Right lobe of liver (tissue), 4 donors: ENCODE results near the gene STK33.

Experiments
- POLR2A ChIP-seq: fragments of 450-650 bp; IDR thresholded peaks from one replicate; pipeline ENCODE4 v1.6.1; 2017; ENCODE audit warnings: antibody characterized with exemption, mild to moderate bottlenecking
- TF ChIP-seq, protein P1 (sequence below), 4 donors: fragments of 200-600 bp in 3 of 4; fragments of 450-650 bp in 1 of 4; IDR thresholded peaks; one replicate each; pipeline versions ENCODE4 v1.5.1 to v1.8.0; 2016 to 2022; ENCODE audit warnings: antibody characterized with exemption in 4 of 4, mild to moderate bottlenecking in 2 of 4
- donor health status: DM: no; HTN: no; CAD: no.
- donor health status: DM: no; HTN: no; CAD: no.
- donor health status: DM: no; HTN: yes; CAD: no.

- TF ChIP-seq, protein P1, sequence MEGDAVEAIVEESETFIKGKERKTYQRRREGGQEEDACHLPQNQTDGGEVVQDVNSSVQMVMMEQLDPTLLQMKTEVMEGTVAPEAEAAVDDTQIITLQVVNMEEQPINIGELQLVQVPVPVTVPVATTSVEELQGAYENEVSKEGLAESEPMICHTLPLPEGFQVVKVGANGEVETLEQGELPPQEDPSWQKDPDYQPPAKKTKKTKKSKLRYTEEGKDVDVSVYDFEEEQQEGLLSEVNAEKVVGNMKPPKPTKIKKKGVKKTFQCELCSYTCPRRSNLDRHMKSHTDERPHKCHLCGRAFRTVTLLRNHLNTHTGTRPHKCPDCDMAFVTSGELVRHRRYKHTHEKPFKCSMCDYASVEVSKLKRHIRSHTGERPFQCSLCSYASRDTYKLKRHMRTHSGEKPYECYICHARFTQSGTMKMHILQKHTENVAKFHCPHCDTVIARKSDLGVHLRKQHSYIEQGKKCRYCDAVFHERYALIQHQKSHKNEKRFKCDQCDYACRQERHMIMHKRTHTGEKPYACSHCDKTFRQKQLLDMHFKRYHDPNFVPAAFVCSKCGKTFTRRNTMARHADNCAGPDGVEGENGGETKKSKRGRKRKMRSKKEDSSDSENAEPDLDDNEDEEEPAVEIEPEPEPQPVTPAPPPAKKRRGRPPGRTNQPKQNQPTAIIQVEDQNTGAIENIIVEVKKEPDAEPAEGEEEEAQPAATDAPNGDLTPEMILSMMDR (IDR thresholded peaks at IDR 0.05) = no peak
- no peak for TF ChIP-seq POLR2A
Observed at GRCh38 chr11:8615291-8616032, 21.4 kb upstream of the STK33 start.
